Astrocyte (in vitro differentiated cells and primary cell): ENCODE measurements around the gene TNRC6C.

Experiments used
- CTCF ChIP-seq: IDR thresholded peaks from 2 replicates; pipeline ENCODE4 v1.5.1; 2011; ENCODE audit warnings: low read depth, mild to moderate bottlenecking, inconsistent platforms, low read length, moderate library complexity; ENCODE audit not compliant: insufficient read depth
- EZH2 ChIP-seq: IDR thresholded peaks from 2 replicates; pipeline ENCODE4 v1.6.1; 2012; ENCODE audit warnings: mild to moderate bottlenecking, low read length, inconsistent platforms; ENCODE audit not compliant: insufficient read depth

DNA sequence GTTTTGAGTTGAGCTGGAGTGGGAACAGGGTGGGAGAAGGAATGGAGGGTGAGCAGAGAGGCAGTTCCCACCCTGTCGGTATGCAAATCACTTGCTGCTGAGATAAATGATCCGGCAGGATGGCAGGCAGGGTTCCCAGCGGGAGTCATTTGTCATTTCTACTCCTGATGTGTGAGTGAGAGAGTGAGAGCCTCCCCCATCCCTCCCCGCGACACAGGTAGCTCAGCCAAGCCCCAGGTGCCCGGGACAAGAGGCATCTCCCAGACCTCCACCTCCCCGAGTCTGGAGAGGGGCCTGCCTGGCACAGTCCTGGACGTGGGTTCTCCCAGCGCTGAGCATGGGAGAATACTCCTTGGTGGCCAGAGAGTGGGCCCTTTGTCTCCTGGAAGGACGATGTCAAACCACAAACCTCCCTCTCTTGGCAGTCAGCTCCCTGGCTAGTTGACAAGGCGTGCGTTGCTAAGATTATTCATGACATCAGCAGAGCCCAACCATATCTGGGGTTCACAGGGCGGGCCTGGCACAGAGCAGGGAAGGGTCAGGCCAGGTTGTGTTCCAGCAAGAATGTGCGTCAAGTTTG is 33.7 kb upstream of the TNRC6C start:
- TF ChIP-seq CTCF (no peak), EZH2 (no peak)
